ENCODE data around the gene TEX28.
"Not testable (repeated sequence)": the region's sequence is repeated elsewhere in the genome, so short reads cannot be mapped to it uniquely, and the experiment has no call there.

TEX28 gene

DNA sequence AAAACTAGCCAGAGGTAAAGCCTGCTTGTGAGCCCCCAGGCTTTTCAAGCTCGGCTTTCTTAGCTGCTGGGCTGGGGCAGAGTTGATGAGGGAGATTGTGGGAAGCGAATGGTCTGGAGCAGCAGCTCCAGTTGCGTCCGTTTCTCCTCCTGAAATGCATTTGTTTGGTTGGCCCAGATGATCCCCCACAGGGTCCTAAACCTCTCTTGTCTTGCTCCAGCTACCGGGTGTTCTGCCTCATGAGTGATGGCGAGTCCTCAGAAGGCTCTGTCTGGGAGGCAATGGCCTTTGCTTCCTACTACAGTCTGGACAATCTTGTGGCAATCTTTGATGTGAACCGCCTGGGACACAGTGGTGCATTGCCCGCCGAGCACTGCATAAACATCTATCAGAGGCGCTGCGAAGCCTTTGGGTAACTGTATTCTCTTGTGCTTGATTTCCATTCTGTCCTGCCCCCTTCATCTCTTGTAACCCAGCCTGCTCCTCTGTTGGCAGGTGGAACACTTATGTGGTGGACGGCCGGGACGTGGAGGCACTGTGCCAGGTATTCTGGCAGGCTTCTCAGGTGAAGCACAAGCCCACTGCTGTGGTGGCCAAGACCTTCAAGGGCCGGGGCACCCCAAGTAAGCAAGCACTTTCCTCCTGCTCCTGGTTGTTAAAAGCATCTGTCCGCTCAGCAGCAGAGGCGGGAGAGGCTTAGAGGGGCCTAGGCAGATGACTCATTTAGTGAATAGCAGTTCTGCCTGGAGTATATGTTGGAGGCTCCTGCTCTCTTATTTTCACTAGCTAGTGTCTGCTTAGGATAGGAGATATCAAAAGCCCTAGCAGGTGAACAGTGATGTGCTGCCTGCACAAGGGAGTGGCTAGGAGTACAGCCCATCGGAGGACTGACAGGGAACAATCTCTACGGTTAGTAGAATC lies 16.0 kb upstream of the TEX28 start:
- DNase-seq: no peak

DNA sequence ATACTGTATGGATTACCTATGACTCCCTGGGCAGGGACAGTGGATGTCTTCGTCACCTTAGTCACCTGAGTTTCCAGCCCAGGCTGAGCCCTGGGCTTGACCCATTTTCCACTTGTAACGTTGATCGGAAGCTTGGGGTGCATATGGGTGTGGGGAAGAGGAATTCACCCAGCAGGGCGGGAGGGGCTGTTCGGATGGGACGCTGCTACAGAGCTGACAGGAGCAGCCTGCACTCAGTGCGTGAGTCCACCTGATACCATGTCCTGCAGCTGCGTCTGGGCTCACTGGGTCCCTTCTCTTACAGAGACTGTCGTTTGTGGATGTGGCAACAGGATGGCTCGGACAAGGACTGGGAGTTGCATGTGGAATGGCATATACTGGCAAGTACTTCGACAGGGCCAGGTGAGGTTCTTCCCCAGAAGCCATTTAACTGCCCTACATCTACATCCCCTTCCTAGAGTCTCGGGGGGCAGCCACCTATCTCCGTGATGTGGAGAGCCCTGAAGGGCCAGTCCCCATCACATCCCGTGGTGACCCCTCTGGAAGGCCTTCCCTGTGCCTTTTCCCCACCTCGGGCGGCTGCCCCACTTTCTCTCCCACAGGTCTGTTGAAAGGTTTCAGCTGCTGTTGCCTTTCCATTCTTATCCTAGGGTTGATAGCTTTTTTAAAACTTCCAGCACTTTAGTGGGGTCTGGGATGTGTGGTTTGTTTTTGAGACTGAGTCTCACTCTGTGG lies 14.3 kb upstream of the TEX28 start:
- DNase-seq: no peak

DNA sequence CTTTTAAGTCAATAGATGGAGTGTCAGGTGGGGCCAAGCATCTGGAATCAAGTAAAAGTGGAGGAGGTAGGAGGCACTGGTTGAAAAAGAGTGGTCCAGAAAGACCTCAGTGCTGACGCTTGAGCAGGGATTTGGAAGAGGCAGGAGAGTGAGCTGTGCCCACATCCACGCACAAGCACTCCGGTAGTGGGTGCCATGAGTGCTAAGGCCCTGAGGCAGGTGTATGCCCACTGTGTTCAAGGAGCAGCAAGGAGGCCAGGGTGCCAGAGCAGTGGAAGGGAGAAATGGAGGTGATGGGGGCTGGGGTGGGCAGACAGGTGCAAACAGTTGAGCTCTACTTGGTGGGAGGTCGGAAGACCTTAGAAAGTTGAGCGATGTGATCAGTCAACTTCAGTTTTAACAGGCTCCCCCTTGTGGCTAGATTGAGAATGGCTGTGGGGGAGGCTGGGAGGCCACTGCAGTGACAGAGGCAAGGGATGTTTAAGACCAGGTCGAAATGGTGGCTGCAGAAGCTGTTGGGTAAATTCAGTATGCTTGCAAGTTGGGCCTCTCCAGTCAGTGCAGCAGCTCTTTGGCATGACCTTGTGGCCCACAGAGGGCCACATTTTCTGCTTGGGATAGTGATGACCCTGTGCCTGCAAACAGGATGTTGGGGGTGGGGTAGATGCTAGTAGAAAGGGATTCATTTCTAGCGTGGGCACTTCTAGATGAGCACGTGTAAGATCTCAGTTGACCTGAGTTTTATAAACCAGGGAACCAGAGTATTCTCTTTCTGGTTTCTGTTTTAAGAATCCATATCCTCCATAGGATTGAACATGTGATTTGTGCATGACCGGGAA lies 13.4 kb upstream of the TEX28 start:
- peak; percentile 71 for DNase-seq

DNA sequence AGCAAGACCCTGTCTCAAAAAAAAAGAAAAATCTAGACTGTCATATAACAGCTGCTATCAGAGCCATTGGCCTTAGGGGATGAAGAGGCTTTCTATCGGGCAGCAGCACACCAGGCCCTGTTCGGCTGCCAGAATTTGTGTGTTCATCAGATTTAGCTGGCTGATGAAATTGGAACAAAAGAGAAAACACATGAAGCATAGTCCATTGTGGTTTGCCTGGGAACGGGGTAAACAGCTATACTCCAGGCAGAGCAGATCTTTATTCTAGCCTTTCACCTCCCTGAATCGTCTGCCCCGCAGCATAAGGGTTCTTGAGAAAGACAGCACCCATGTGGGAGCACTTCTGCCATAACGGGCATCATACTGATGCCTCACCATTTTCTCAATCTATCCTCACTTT lies 12.3 kb upstream of the TEX28 start:
- DNase-seq: no peak

DNA sequence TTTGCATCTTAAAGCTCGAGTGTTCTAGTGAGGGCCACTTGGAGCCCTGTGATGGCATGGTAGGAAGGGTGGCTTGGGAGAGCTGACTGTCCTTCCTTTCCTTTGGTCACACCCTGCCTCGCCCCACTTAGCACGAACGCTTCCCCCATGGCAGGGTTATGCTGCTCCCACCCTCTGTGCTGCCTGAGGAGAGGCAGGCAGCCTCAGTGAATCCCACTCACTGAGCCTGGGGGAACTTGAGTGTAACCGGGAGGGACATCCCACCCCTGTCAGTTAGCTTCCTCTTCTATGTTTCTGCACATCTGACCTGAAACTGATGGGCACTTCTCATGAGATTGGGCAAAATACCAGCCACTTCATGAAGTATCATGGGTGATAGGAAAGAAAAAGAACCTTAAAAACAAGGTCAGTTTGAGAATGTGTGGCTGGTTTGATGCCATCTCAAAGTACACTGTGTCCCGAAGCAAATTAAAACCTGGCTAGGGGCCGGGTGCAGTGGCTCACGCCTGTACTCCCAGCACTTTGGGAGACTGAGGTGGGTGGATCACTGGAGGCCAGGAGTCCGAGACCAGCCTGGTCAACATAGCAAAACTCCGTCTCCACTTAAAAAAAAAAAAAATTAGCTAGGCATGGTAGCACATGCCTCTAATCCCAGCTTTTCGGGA lies 10.7 kb upstream of the TEX28 start:
- DNase-seq: no peak

DNA sequence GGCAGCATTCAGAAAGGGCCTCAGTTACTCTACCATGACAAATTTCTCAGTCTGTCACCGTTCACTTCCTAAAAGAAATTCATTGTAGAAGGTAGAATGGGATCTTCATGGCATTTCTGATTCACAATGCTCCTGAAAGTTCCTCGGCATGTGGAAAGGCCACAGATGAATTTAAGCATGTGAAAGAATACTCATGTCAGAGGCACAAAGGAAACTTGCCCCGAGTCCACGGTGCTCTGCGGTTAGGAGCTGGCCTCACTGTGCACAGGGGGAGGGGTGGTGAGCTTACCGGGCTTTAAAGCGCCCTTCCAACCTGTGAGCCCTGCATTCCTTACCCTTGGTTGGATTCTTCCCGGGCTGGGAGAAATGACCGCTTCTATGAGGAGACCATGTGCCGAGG lies 9.9 kb upstream of the TEX28 start:
- DNase-seq: no peak

DNA sequence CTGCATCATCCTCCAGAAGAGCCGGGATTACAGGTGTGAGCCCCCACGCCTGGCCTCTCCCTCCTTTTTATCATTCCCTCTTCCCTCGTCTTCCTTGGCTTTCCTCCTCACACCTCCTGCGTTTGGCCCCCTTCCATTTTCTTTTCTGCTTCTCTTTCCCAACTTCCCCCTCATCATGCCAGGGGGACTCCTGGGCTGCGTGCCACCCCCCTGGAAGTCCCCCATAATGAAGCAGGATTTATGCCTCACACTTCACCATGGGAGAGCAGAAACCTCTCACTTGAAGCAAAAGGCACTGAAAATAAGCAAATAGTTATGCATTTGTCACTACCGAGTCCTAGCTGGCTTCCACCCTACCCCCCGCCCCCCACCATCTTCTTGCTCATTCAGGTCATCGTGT lies 8.6 kb upstream of the TEX28 start:
- DNase-seq: no peak

DNA sequence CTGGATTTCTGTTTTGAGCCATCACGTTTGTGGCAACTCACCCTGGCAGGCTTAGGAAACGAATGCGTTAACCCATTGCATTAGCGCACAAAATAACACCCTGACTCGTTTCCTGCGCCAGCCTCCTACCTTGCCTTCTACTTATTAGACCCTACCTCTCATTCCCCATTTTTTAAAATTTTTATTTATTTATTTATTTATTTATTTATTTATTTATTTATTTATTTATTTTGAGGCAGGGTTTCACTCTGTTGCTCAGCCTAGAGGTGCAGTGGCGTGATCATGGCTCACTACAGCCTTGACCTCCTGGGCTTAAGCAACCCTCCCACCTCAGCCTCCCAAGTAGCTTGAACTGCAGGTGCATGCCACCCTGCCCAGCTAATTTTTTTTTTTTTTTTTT lies 8.1 kb upstream of the TEX28 start:
- not testable (repeated sequence) for DNase-seq

DNA sequence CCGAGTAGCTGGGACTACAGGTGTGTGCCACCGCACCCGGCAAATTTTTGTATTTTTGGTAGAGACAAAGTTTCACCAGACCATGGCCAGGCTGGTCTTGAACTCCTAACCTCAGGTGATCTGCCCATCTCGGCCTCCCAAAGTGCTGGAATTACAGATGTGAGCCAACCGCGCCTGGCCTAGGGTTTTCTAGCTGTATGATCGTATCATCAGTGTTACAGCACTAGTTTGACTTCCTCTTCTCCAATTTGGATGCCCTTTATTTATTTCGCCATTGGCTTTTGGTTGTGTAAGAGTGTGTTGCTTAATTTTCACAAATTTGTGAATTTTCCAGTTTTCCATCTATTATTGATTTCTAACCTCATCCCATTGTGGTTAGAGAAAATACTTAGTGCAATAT lies 5.9 kb upstream of the TEX28 start:
- DNase-seq: no peak

DNA sequence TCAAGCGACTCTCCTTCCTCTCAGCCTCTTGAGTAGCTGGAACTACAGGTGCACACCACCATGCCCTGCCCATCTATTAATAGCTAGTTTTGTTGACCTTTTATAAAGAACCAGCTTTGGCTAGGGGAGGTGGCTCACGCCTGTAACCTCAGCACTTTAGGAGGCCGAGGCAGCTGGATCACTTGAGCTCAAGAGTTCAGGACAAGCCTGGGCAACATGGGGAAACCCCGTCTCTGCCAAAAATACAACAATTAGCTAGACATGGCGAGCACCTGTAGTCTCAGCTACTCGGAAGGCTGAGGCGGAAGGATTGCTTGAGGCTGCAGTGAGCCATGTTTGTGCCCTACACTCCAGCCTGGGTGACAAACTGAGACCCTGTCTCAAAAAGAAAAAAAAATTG lies 3.4 kb upstream of the TEX28 start:
- no peak for DNase-seq

DNA sequence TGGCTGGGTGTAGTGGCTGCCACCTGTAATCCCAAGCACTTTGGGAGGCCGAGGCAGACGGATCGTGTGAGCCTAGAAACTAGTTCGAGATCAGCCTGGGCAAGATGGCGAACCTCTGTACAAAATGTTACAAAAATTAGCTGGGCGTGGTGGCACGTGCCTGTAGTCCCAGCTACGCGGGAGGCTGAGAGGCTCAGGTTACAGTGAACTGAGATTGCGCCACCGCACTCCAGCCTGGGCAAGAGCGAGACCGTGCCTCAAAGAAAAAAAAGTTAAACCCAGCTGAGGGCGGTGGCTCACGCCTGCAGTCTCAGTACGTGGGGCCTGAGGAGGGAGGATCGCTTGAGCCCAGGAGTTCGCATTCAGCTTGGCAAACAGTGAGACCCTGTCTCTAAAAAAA lies 1.8 kb upstream of the TEX28 start:
- DNase-seq: no peak

DNA sequence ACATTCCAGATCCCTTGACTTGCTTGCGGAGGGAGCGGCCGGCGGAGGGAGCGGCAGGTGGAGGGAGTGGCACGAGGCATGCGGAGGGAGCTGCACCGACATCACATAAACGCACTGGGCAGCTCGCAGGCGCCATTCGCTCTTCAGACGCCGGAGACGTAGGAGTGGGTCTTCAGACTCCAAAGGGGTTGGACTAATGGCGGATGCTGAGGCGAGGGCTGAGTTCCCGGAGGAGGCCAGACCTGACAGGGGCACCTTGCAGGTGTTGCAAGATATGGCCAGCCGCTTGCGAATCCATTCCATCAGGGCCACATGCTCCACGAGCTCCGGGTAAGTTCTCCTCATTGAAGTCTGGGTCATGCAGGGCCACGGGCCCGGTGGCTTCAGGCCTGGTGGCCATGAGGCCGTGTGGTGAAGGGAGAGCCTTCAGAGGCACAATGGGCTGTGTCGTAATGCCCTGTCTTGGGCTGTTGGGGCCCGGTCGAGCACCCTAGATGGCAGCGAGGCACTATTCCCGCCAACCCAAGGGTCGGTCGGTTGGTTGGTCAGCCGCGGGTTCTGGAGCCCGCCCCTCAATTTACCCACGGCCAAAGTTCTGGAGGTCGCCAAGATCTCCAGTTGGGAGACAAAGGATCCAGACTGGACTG lies 863 bp upstream of the TEX28 start, which contains the start of gene TKTL1:
TSS of gene TKTL1 (plus strand) at position 132 of the 647 bp plus-strand sequence. CDS start at position 197, 65 bp downstream.
- no peak for DNase-seq

DNA sequence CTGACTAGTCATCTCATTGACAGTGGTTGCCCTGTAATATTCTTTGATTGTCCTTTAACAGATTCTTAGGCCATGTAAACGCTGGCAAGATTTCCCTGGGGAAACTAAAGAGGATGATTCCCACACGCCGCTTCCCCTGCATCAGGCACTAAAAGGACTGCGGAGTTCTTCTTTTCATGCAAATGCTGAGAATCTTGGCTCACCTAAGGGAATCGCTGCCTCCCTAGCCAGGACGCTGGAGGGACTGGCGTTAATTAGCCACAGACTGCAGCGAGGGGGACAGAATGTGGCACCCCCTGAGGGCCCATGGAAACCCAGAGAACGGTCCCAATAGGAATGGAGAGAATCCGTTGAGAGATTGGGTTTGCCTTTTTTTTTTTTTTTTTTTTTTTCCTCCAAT lies 8.5 kb downstream of the TEX28 start:
- DNase-seq: not testable (repeated sequence)

DNA sequence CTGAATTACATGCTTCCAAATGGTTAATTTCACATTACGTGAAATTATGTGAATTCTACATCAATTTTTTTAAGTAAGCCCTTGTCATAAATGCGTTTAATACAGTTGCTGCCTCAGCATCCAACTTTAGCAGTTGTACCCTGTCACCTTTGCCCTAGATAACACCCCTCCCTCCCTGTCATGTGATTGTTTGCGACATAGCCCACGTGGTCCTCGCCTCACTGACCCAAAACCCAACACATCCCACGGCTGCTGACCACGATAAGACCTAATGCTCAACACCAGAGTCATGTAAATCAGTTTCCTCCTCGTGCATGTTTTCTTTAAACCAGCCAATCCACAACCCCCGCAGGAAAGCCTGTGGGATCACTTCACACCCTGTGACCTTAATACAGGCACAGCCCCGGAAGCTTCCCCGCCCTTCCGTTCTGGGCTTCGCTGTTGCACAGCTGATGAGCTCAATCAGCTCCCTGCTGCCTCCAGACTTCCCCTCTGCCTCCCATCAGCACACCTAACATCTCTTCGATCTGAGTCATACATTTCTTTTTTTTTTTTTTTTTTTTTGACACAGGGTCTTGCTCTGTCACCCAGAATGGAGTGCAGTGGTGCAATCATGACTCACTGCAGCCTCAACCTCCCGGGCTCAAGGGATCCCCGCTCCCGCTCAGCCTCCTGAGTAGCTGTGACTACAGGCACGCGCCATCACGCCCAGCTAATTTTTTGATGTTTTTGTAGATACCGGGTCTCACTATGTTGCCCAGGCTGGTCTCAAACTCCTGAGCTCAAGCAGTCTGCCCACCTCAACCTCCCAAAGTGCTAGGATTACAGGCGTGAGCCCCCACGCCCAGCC lies 10.2 kb downstream of the TEX28 start:
- not testable (repeated sequence) for DNase-seq

DNA sequence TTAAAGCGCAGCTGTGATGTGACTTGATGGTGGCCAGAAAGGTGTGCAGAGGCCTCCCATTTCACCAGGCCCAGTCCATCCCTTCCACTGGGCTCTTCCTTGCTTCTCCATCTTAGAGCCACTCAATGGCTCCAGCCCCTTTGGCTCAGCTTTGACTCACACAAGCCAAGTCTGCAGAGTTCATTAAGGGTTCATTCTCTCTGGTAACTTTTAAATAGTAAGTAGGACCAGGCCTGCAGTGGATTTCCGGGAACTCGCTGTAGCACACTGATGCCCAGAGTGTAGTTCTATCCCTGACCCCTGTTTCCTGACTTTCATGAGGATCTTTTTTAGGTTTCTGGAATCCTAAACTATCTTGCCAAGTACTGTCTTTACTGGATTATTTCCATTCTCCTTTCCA lies 25.7 kb downstream of the TEX28 start:
- not testable (repeated sequence) for DNase-seq

DNA sequence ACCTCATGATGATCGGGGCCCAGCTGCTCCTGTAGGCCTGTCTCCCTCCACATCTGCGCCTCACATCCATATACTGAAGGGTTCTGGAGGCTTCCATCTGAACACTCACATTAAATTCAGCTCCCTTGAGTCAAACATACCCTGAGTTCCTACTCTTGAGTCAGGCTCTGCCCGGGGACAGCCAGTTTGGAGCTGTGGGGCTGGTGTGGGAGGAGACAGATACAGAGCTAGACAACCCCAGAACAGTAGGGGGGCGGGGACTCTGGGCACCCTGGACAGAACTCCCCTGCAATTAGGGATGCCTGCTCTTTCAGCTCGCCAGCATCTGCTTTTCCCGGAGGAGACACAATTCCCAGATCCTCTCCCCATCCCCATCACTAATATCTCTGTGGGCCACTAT lies 31.9 kb downstream of the TEX28 start:
- not testable (repeated sequence) for DNase-seq

DNA sequence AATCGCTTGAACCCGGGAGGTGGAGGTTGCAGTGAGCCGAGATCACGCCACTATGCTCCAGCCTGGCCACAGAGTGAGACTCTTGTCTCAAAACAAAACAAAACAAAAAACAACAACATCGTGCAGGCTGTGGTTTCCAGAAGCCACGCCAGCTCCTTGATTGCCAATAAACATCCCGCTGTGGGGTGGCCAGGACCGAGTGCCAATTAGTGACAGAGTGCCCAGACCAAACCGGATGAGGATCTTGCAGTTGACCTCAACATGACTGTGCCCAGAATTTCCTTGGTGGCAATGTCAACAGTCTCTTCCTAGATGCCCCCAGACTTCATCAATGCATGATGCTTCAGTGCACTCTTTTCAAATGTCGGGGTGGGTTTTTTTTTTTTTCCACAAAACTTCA lies 36.2 kb downstream of the TEX28 start:
- DNase-seq: not testable (repeated sequence)

DNA sequence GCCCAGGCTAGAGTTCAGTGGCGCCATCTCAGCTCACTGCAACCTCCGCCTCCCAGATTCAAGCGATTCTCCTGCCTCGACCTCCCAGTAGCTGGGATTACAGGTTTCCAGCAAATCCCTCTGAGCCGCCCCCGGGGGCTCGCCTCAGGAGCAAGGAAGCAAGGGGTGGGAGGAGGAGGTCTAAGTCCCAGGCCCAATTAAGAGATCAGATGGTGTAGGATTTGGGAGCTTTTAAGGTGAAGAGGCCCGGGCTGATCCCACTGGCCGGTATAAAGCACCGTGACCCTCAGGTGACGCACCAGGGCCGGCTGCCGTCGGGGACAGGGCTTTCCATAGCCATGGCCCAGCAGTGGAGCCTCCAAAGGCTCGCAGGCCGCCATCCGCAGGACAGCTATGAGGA lies 37.6 kb downstream of the TEX28 start, which contains the start of gene OPN1MW3:
TSS of gene OPN1MW3 (plus strand) at position 301 of the 400 bp plus-strand sequence. CDS start at position 339, 38 bp downstream.
- DNase-seq: not testable (repeated sequence)

DNA sequence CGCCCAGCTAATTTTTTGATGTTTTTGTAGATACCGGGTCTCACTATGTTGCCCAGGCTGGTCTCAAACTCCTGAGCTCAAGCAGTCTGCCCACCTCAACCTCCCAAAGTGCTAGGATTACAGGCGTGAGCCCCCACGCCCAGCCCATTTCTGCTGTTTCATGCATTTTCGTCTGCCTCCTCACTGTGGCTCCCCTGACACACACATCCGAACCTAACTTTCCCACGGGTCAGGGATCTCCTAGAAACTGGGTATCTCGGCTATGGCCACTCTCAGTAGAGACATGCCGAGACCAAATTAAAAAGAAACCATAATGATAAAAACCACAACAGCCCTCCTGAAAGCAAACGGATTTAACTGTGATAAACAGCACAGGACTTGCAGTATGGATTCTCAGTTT lies 46.8 kb downstream of the TEX28 start:
- not testable (repeated sequence) for DNase-seq

DNA sequence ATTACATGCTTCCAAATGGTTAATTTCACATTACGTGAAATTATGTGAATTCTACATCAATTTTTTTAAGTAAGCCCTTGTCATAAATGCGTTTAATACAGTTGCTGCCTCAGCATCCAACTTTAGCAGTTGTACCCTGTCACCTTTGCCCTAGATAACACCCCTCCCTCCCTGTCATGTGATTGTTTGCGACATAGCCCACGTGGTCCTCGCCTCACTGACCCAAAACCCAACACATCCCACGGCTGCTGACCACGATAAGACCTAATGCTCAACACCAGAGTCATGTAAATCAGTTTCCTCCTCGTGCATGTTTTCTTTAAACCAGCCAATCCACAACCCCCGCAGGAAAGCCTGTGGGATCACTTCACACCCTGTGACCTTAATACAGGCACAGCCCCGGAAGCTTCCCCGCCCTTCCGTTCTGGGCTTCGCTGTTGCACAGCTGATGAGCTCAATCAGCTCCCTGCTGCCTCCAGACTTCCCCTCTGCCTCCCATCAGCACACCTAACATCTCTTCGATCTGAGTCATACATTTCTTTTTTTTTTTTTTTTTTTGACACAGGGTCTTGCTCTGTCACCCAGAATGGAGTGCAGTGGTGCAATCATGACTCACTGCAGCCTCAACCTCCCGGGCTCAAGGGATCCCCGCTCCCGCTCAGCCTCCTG lies 47.4 kb downstream of the TEX28 start:
- DNase-seq: not testable (repeated sequence)

Data from stimulated activated naive CD4-positive, alpha-beta T cell treated with Interleukin-2 at 50 U/mL for 16 hours (primary cell).